Testis (tissue), 2 donors: ENCODE results near the gene TBPL2.

ENCODE experiments used
- POLR2A ChIP-seq: fragments of 450-650 bp; IDR thresholded peaks from one replicate; pipeline ENCODE4 v1.6.1; 2017; ENCODE audit warnings: antibody characterized with exemption, mild to moderate bottlenecking, moderate library complexity
- TF ChIP-seq, protein P1 (sequence below), 3 experiments: fragments of 450-650 bp in 2 of 3; fragments of 200-600 bp in 1 of 3; sonication (generic) in 1 of 3; IDR thresholded peaks; one replicate each; pipeline ENCODE4 v1.5.1; 2016 to 2019; ENCODE audit warnings: antibody characterized with exemption in 3 of 3, mild to moderate bottlenecking in 2 of 3, moderate library complexity in 1 of 3

DNA sequence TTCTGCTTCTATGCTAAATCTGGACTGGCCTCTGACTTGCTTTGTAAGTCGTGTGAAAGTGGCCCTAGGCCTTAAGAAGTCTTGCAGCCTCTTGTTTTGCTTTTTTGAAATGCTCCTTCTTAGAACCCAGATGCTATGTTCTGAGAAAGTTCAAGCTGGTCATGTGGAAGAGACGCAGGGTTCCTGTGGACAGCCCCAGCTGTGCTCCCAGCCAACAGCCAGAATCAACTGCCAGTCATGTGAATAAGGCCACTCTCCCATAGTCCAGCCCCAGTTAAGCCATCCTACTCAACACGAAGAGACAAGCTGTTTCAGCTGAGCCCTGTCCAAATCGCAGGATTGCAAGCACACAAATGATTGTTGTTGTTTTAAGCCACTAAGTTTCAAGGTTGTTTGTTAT, 37.3 kb upstream of the TBPL2 start:
- TF ChIP-seq, protein P1, sequence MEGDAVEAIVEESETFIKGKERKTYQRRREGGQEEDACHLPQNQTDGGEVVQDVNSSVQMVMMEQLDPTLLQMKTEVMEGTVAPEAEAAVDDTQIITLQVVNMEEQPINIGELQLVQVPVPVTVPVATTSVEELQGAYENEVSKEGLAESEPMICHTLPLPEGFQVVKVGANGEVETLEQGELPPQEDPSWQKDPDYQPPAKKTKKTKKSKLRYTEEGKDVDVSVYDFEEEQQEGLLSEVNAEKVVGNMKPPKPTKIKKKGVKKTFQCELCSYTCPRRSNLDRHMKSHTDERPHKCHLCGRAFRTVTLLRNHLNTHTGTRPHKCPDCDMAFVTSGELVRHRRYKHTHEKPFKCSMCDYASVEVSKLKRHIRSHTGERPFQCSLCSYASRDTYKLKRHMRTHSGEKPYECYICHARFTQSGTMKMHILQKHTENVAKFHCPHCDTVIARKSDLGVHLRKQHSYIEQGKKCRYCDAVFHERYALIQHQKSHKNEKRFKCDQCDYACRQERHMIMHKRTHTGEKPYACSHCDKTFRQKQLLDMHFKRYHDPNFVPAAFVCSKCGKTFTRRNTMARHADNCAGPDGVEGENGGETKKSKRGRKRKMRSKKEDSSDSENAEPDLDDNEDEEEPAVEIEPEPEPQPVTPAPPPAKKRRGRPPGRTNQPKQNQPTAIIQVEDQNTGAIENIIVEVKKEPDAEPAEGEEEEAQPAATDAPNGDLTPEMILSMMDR (IDR thresholded peaks at IDR 0.05), result no peak
- no peak for TF ChIP-seq POLR2A
